AG09319 (cell line): ENCODE measurements around the gene BTG4.

Experiments used
- DNase-seq: peaks from one replicate; pipeline ENCODE4 v3.0.0-alpha.2; 2010; ENCODE audit warnings: low read depth; ENCODE audit errors: extremely low read depth
- TF ChIP-seq, protein P1 (sequence below): IDR thresholded peaks from 2 replicates; pipeline ENCODE4 v1.5.1; 2011; ENCODE audit warnings: low read depth, mild to moderate bottlenecking, inconsistent platforms, low read length, moderate library complexity

Gene BTG4

DNA sequence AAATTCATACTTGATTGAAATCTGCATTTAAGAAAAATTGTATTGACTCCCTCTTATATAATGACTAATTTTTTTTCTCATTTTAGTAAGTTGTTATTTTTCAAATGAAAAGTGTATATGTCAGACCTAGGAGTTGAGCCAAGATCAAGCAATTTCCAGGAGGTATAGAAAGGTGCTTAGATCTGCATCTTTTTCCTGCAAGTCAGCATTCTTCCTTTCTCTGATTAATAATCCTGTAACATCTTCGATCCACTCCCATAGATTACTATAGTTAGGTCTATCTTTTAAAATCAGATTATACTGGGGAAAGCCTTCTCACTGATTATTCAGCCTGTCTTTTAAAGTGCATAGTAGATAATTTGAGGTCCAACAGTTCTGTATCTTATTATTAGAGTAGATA is 15.1 kb upstream of the BTG4 start:
- TF ChIP-seq, protein P1, sequence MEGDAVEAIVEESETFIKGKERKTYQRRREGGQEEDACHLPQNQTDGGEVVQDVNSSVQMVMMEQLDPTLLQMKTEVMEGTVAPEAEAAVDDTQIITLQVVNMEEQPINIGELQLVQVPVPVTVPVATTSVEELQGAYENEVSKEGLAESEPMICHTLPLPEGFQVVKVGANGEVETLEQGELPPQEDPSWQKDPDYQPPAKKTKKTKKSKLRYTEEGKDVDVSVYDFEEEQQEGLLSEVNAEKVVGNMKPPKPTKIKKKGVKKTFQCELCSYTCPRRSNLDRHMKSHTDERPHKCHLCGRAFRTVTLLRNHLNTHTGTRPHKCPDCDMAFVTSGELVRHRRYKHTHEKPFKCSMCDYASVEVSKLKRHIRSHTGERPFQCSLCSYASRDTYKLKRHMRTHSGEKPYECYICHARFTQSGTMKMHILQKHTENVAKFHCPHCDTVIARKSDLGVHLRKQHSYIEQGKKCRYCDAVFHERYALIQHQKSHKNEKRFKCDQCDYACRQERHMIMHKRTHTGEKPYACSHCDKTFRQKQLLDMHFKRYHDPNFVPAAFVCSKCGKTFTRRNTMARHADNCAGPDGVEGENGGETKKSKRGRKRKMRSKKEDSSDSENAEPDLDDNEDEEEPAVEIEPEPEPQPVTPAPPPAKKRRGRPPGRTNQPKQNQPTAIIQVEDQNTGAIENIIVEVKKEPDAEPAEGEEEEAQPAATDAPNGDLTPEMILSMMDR, result no peak
- DNase-seq, result no peak

DNA sequence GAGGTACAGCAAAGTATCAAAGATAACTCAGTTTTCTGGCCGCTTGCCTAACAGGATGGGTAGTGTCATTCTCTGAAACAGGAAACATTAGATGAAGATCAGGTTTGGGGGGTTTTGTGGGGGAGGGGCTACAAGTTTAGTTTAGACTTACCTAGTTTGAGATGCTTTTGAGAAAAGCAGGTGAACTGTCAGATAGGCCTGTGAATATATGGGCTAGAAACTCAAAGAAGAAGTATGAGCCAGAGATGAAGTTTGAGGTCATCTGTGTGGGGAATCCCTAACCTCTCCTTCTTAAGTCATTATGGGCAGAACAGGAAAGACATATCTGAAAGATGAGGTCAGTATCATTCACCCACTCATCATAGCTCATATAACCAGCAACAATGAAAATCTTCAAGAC is 14.3 kb upstream of the BTG4 start:
- no peak for DNase-seq
- TF ChIP-seq, protein P1, result no peak

DNA sequence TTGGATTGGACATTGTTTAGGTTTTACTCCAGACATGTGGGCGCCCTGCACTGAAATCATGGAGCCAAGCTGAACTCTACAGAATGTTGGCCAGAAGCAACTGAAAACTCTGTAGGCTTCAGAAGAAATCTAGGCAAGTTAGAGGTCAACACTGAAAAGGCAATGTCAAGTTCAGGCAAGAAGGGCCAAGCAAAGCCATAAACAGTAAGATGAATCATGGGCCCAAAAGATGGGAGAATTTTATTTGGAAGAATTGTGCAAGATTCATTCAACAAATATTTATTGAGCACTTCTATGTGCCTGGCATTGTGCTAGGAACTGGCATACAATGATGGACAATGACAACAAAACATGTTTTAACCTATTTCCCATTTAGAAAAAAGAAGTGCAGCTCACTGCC is 13.3 kb upstream of the BTG4 start:
- no peak for DNase-seq

GRCh38 chr11:111524056-111524455 is 11.9 kb upstream of the BTG4 start:
- no peak for DNase-seq

More for the DNA sequence above, 13.3 kb upstream of the BTG4 start:
- TF ChIP-seq, protein P1, result no peak

GRCh38 chr11:111523343-111523742 is 11.2 kb upstream of the BTG4 start:
- TF ChIP-seq, protein P1, result no peak
- DNase-seq, result no peak

More at GRCh38 chr11:111524056-111524455, 11.9 kb upstream of the BTG4 start:
- TF ChIP-seq, protein P1, result no peak

- DNase-seq, result no peak
- TF ChIP-seq, protein P1, result no peak
Measured at GRCh38 chr11:111522426-111522825, 10.2 kb upstream of the BTG4 start.

DNA sequence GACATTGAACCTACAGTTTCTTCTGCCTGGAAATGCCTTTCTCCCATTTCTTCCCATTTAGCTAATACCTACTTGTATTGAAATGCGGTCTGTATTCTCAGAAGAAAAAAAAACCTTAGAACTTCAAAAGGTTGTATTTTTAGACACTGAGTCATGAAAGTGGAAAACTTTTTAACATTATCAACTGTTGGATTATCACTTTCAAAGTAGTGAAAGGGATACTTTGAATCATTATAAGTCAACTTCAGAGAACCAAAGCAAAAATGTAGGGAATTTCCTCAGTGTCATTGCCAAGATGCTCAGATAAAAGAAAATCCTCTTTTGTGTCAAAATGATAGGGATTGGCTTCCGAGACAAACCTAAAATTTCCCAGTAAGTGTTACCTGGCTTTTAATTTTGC is 8.9 kb upstream of the BTG4 start:
- DNase-seq, result no peak
- TF ChIP-seq, protein P1, result no peak
